ENCODE results near the gene RBM7.
A peak's percentile ranks its signal among the peaks of the same experiment; 100 is the strongest.

Gene RBM7

GRCh38 chr11:114397349-114397982 lies 3.0 kb upstream of the RBM7 start:
- DNase-seq = no peak

- no peak for DNase-seq
Observed at GRCh38 chr11:114398303-114398920, 2.1 kb upstream of the RBM7 start.

- peak; percentile 62 for DNase-seq
Observed at GRCh38 chr11:114399490-114400215, 813 bp upstream of the RBM7 start.

GRCh38 chr11:114400915-114401223 lies 403 bp downstream of the RBM7 start:
- no peak for DNase-seq

GRCh38 chr11:114401311-114401710 lies 845 bp downstream of the RBM7 start:
- no peak for DNase-seq

GRCh38 chr11:114412946-114413345 lies 12.5 kb downstream of the RBM7 start:
- DNase-seq = no peak

- DNase-seq = no peak
Observed at GRCh38 chr11:114413958-114414357, 13.5 kb downstream of the RBM7 start.

- no peak for DNase-seq
Observed at GRCh38 chr11:114416441-114416961, 16.0 kb downstream of the RBM7 start.

- no peak for DNase-seq
Observed at GRCh38 chr11:114426280-114426679, 25.8 kb downstream of the RBM7 start.

- DNase-seq = no peak
Observed at GRCh38 chr11:114430290-114430689, 29.8 kb downstream of the RBM7 start.

GRCh38 chr11:114432893-114433292 lies 32.4 kb downstream of the RBM7 start:
- DNase-seq = no peak

- DNase-seq = no peak
Observed at GRCh38 chr11:114433376-114433775, 32.9 kb downstream of the RBM7 start.

GRCh38 chr11:114438303-114438702 lies 37.8 kb downstream of the RBM7 start:
- DNase-seq = no peak

- DNase-seq = peak; percentile 99
Observed at GRCh38 chr11:114439229-114440120, 39.0 kb downstream of the RBM7 start, which contains the start of gene REXO2. TSS of gene REXO2 (plus strand) at chr11:114439467. CDS start at chr11:114439529, 62 bp downstream.

GRCh38 chr11:114440121-114440860 lies 39.8 kb downstream of the RBM7 start:
- peak; percentile 33 for DNase-seq

GRCh38 chr11:114440971-114441763 lies 40.7 kb downstream of the RBM7 start:
- peak; percentile 17 for DNase-seq

GRCh38 chr11:114441921-114442320 lies 41.5 kb downstream of the RBM7 start:
- DNase-seq = no peak

- DNase-seq = no peak
Observed at GRCh38 chr11:114442536-114442935, 42.1 kb downstream of the RBM7 start.

- DNase-seq = no peak
Observed at GRCh38 chr11:114447444-114447843, 47.0 kb downstream of the RBM7 start.

- DNase-seq = no peak
Observed at GRCh38 chr11:114447892-114448291, 47.4 kb downstream of the RBM7 start.

GRCh38 chr11:114448749-114449482 lies 48.5 kb downstream of the RBM7 start:
- no peak for DNase-seq
